HPDE6-E6E7 (cell line): ENCODE data around the gene EXPH5.
A peak's percentile ranks its signal among the peaks of the same experiment; 100 is the strongest.
"Not testable (repeated sequence)": the region's sequence is repeated elsewhere in the genome, so short reads cannot be mapped to it uniquely, and the experiment has no call there.

Source experiments
- DNase-seq: peaks from one replicate; pipeline ENCODE4 v3.0.0; 2011; ENCODE audit warnings: missing footprints; ENCODE audit errors: extremely low spot score

The EXPH5 gene

GRCh38 chr11:108606070-108606469 lies 12.5 kb upstream of the EXPH5 start:
- no peak for DNase-seq

- not testable (repeated sequence) for DNase-seq
These were observed 9.2 kb upstream of the EXPH5 start for GRCh38 chr11:108602818-108603217.

- DNase-seq = no peak
These were observed 7.6 kb upstream of the EXPH5 start for GRCh38 chr11:108601150-108601549.

- DNase-seq = no peak
These were observed 6.4 kb upstream of the EXPH5 start for GRCh38 chr11:108599978-108600377.

- DNase-seq = no peak
These were observed 4.3 kb upstream of the EXPH5 start for GRCh38 chr11:108597736-108598355.

- no peak for DNase-seq
These were observed 3.1 kb upstream of the EXPH5 start for GRCh38 chr11:108596701-108597100.

GRCh38 chr11:108593923-108594434 lies 411 bp upstream of the EXPH5 start:
- DNase-seq = no peak

- no peak for DNase-seq
These were observed 866 bp downstream of the EXPH5 start for GRCh38 chr11:108592591-108593213.

- DNase-seq = no peak
These were observed 1.7 kb downstream of the EXPH5 start for GRCh38 chr11:108591893-108592292.

- DNase-seq = no peak
These were observed 4.4 kb downstream of the EXPH5 start for GRCh38 chr11:108589136-108589535.

GRCh38 chr11:108588287-108588686 lies 5.3 kb downstream of the EXPH5 start:
- no peak for DNase-seq

GRCh38 chr11:108587109-108587508 lies 6.5 kb downstream of the EXPH5 start:
- DNase-seq = no peak

- no peak for DNase-seq
These were observed 7.0 kb downstream of the EXPH5 start for GRCh38 chr11:108586600-108586999.

GRCh38 chr11:108586185-108586584 lies 7.4 kb downstream of the EXPH5 start:
- not testable (repeated sequence) for DNase-seq

GRCh38 chr11:108584973-108585372 lies 8.6 kb downstream of the EXPH5 start:
- DNase-seq = no peak

- no peak for DNase-seq
These were observed 12.9 kb downstream of the EXPH5 start for GRCh38 chr11:108580645-108581044.

- no peak for DNase-seq
These were observed 13.5 kb downstream of the EXPH5 start for GRCh38 chr11:108580043-108580442.

GRCh38 chr11:108576523-108576922 lies 17.0 kb downstream of the EXPH5 start:
- no peak for DNase-seq

- no peak for DNase-seq
These were observed 18.9 kb downstream of the EXPH5 start for GRCh38 chr11:108574675-108575074.

GRCh38 chr11:108571001-108571400 lies 22.6 kb downstream of the EXPH5 start:
- peak; percentile 52 for DNase-seq

GRCh38 chr11:108569896-108570295 lies 23.7 kb downstream of the EXPH5 start:
- no peak for DNase-seq

GRCh38 chr11:108568195-108568858 lies 25.2 kb downstream of the EXPH5 start:
- DNase-seq = no peak

GRCh38 chr11:108565653-108566052 lies 27.9 kb downstream of the EXPH5 start:
- no peak for DNase-seq
